ENCODE measurements around the gene ROR2.

- TF ChIP-seq CTCF (conservative IDR thresholded peaks at IDR 0.05 in 1 of 2, IDR thresholded peaks at IDR 0.05 in 1 of 2; ENCODE audit: extremely low read depth in 1 of 2, insufficient read depth in 1 of 2, low read depth in 1 of 2, low read length in 2 of 2) (no peak), EZH2 (IDR thresholded peaks at IDR 0.05; ENCODE audit: borderline replicate concordance, low read length) (no peak)
Observed at GRCh38 chr9:91646702-91647101, 303.3 kb downstream of the ROR2 start.

Measured in mammary epithelial cell (primary cell).